Brain microvascular endothelial cell (primary cell): ENCODE data around the gene REM1.

Source experiments
- DNase-seq: peaks from one replicate; pipeline ENCODE4 v3.0.0-alpha.2; 2020
- H3K27ac ChIP-seq: fragments of 250-450 bp; sonication (Bioruptor Pico); 2 replicates; pipeline ENCODE4 v1.5.1; 2020; ENCODE audit warnings: mild to moderate bottlenecking, moderate library complexity
- H3K27me3 ChIP-seq: fragments of 250-450 bp; sonication (Bioruptor Pico); replicated peaks from 2 replicates; pipeline ENCODE4 v1.5.1; 2020; ENCODE audit warnings: mild to moderate bottlenecking
- H3K36me3 ChIP-seq: fragments of 250-450 bp; sonication (Bioruptor Pico); replicated peaks from 2 replicates; pipeline ENCODE4 v1.5.1; 2020; ENCODE audit warnings: mild to moderate bottlenecking
- H3K4me3 ChIP-seq: 2 replicates; pipeline ENCODE4 v1.5.1; 2011; ENCODE audit warnings: low read depth, mild to moderate bottlenecking, control low read depth, low read length, moderate library complexity
- in situ Hi-C: cut with HindIII; loops from 2 replicates; pipeline ENCODE4 v1.10.0; 2017; ENCODE audit warnings: low sequenced_read_pairs, low pct_ligation_motif_present
- TF ChIP-seq, protein P1 (sequence below): IDR thresholded peaks from 2 replicates; pipeline ENCODE4 v1.5.1; 2011; ENCODE audit warnings: low read depth, mild to moderate bottlenecking, moderate library complexity, low read length, control low read depth, inconsistent platforms; ENCODE audit errors: missing control alignments

The REM1 gene

DNA sequence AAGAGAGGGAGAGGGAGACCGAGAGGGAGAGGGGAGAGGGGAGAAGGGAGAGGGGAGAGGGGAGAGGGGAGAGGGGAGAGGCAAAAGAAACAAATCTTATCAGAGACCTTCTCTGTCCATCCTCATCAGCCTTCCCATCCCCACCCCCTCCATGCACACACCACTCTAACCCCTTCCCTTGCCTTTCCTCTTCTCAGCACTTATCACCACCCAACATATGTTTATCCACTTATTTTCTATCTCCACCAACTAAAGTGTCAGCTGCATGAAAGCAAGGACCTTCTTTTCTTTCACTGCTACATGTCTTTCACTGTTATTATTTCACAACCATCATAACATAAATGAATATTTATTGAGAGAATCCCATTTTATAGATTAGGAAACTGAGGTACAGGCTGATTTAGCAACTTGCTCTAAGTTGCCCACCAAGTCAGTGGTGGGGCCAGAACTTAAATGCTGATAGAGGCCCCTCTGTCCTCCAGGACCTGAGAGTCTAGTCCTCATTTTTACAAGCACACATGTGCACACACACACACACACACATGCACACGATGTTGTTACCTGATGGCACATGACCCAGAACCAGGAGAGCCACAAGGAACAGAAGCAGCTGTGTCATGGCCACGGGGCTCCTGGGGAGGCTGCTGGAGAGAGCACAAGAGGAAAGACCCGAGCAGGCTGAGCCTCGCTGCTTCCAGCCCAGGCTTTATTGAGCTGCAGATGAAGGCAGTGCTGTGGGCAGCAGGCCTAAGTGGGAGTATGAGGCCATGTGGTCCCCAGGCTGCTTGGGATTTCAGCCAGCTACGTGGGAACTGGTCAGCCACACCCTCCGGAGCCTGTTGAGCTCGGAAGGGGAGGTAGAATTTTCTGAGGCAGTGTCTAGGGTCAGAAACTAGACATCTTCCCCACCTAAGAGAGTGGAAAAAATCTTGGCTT is 2.4 kb upstream of the REM1 start:
- Histone ChIP-seq H3K4me3 (no peak overlapping the region), H3K36me3 (no peaks in the 10 kb centered on the region), H3K27ac (no peak overlapping the region), H3K27me3 (peaks cover 10% of the 10 kb centered on the region)
- TF ChIP-seq, protein P1, sequence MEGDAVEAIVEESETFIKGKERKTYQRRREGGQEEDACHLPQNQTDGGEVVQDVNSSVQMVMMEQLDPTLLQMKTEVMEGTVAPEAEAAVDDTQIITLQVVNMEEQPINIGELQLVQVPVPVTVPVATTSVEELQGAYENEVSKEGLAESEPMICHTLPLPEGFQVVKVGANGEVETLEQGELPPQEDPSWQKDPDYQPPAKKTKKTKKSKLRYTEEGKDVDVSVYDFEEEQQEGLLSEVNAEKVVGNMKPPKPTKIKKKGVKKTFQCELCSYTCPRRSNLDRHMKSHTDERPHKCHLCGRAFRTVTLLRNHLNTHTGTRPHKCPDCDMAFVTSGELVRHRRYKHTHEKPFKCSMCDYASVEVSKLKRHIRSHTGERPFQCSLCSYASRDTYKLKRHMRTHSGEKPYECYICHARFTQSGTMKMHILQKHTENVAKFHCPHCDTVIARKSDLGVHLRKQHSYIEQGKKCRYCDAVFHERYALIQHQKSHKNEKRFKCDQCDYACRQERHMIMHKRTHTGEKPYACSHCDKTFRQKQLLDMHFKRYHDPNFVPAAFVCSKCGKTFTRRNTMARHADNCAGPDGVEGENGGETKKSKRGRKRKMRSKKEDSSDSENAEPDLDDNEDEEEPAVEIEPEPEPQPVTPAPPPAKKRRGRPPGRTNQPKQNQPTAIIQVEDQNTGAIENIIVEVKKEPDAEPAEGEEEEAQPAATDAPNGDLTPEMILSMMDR, result no peak
- no peak for DNase-seq
- in situ Hi-C loops, result no loop called here

GRCh38 chr20:31473331-31474096 is 1.6 kb upstream of the REM1 start:
- no peak for DNase-seq
- H3K27me3 ChIP-seq, result peaks cover 10% of the 10 kb centered on the region
- TF ChIP-seq, protein P1, result no peak
- no peaks in the 10 kb centered on the region for H3K36me3 ChIP-seq
- no peak overlapping the region for H3K4me3 ChIP-seq
- in situ Hi-C loops, result no loop called here
- H3K27ac ChIP-seq, result no peak overlapping the region

DNA sequence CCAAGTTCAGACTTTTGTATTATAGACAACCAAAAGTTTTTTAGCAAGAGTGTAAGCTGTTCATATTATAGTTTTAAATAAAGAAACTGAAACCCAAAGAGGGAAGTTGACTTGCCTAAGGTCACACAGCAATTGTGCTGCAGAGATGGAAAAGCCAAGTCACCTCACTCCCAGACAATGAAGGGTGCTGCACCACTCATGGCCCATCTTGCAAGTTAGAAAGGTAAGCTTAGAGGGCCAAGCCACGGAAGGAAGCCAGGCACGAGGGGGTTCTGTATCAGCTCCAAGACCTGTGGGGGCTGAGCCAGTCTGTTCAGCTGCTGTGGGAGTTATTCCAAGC is 1.0 kb upstream of the REM1 start:
- DNase-seq, result no peak

DNA sequence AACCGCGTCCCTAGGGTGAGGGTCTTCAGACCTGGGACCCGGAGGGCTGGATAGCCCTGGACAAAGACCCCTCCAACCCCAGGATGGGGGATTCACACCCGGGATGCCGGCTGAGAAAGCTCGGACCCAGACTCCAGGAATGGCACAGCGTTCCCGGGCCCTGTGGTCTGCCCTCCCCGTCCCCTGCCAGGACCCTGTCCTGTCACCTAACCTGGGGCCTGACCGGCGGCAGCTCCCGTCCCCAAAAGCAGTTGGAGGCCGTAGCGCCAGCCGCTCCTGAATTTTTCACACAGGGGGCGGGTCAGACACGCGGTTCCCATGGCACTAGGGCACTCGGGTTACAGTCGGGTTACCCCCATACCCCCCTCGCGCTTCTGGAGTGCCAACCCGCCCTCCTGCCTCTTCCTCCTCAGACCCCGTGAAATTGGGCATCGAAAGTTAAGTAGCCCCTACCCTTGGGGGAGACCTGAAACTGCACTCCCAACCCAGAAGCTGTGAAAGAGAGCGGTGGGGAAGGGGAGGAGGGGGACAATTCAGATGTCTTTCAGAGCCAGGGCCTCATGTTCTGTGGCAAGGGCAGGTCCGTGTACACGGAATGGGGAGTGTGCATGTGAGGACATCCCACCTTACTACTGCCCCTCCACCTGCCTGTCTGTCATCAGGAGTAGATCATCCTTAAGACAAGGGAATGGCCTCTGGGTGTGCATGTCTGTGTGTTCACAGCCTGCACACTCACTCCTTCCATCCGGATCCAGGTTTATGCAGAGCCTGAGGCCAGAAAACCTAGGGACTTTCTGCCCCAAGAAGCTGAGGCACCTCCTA is 595 bp downstream of the REM1 start:
- peaks cover 10% of the 10 kb centered on the region for H3K27me3 ChIP-seq
- in situ Hi-C loops, result no loop called here
- H3K27ac ChIP-seq, result no peak overlapping the region
- no peak overlapping the region for H3K4me3 ChIP-seq
- no peak for DNase-seq
- no peaks in the 10 kb centered on the region for H3K36me3 ChIP-seq
- TF ChIP-seq, protein P1, result no peak

More for the DNA sequence above, 1.0 kb upstream of the REM1 start:
- peaks cover 10% of the 10 kb centered on the region for H3K27me3 ChIP-seq
- no peak overlapping the region for H3K27ac ChIP-seq
- TF ChIP-seq, protein P1, result no peak
- no peaks in the 10 kb centered on the region for H3K36me3 ChIP-seq
- no peak overlapping the region for H3K4me3 ChIP-seq
- in situ Hi-C loops, result no loop called here

DNA sequence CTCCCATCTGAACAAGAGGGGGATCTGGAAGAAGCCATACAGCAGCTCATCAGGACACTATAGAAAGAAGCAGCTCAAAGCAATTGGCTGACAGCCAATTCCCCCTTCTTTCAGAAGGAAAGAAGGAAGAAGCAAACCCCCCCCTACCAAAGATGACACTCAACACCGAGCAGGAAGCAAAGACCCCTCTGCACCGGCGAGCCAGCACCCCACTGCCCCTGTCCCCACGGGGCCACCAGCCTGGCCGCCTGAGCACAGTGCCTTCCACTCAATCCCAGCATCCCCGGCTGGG is 1.2 kb downstream of the REM1 start:
- in situ Hi-C loops, result no loop called here
- Histone ChIP-seq H3K27ac (no peak overlapping the region), H3K4me3 (no peak overlapping the region), H3K36me3 (no peaks in the 10 kb centered on the region), H3K27me3 (peaks cover 10% of the 10 kb centered on the region)
- no peak for DNase-seq
- TF ChIP-seq, protein P1, result no peak
